Caco-2 (cell line): ENCODE data around the gene FAM229A. TPM values are rescaled to one million over a fixed set of nuclear protein-coding genes. Genes with fewer than 3 reads are reported as not detected.

Experiments used
- BruUV-seq: library from RNA; stranded (reverse); fragments of 400-500 nt; replicated peaks from 2 replicates; lab custom pipeline; 2021; lab: Mats Ljungman, UMichigan
- CTCF ChIA-PET: fragments of 300-600 bp; sonication (Branson Sonifier 250); formaldehyde crosslinking; loops from one replicate; lab custom pipeline; 2022; ENCODE audit warnings: antibody characterized with exemption; lab: Charles Lee
- POLR2A ChIA-PET: fragments of 300-600 bp; sonication (Branson Sonifier 250); formaldehyde crosslinking; loops from one replicate; lab custom pipeline; 2022; ENCODE audit warnings: antibody characterized with exemption; lab: Charles Lee
- DNase-seq, 2 experiments: peaks; one replicate each; pipeline versions ENCODE4 v3.0.0 to v3.0.0-alpha.2; 2020 to 2022
- H3K27me3 ChIP-seq: replicated peaks from 2 replicates; pipeline ENCODE4 v1.6.0; 2011; ENCODE audit warnings: low read length; ENCODE audit not compliant: control insufficient read depth, insufficient read depth
- H3K36me3 ChIP-seq: 2 replicates; pipeline ENCODE4 v1.5.1; 2011; ENCODE audit warnings: low read length; ENCODE audit not compliant: control insufficient read depth, insufficient read depth
- H3K4me1 ChIP-seq: fragments of 250-450 bp; sonication (Bioruptor Pico); 2 replicates; pipeline ENCODE4 v1.5.1; 2020; ENCODE audit warnings: mild to moderate bottlenecking
- H3K4me3 ChIP-seq: 2 replicates; pipeline ENCODE4 v1.5.1; 2011; ENCODE audit warnings: low read depth, mild to moderate bottlenecking, control low read depth, low read length
- H3K9me3 ChIP-seq: fragments of 250-450 bp; sonication (Bioruptor Pico); 2 replicates; pipeline ENCODE4 v1.5.1; 2020; ENCODE audit warnings: mild to moderate bottlenecking, moderate library complexity
- H3K27ac Mint-ChIP-seq: one replicate; pipeline ENCODE4 v1.8.0; 2022; ENCODE audit warnings: mixed read lengths; ENCODE audit not compliant: unreplicated experiment
- H3K27me3 Mint-ChIP-seq: one replicate; pipeline ENCODE4 v1.8.0; 2022; ENCODE audit warnings: mixed read lengths; ENCODE audit not compliant: insufficient read depth, unreplicated experiment
- H3K36me3 Mint-ChIP-seq: one replicate; pipeline ENCODE4 v1.8.0; 2022; ENCODE audit warnings: mild to moderate bottlenecking, mixed read lengths; ENCODE audit not compliant: insufficient read depth, unreplicated experiment
- H3K4me1 Mint-ChIP-seq: one replicate; pipeline ENCODE4 v1.8.0; 2022; ENCODE audit warnings: low read depth, mixed read lengths; ENCODE audit not compliant: unreplicated experiment
- H3K4me3 Mint-ChIP-seq: one replicate; pipeline ENCODE4 v1.8.0; 2022; ENCODE audit warnings: mild to moderate bottlenecking, moderate library complexity, mixed read lengths; ENCODE audit not compliant: unreplicated experiment
- H3K9me3 Mint-ChIP-seq: one replicate; pipeline ENCODE4 v1.8.0; 2022; ENCODE audit warnings: mixed read lengths; ENCODE audit not compliant: unreplicated experiment
- intact Hi-C: fragments of 100-400 bp; cut with micrococcal nuclease; formaldehyde crosslinking; loops from one replicate; pipeline ENCODE4 v1.10.0; 2022; ENCODE audit not compliant: unreplicated experiment
- total RNA-seq: library from RNA; stranded (reverse); gene quantifications from 2 replicates; pipeline ENCODE4 v1.2.3, GENCODE V29; 2022
- TF ChIP-seq, protein P1 (sequence below), 2 experiments: fragments of 200-600 bp in 1 of 2; IDR thresholded peaks; 1 replicate in 1 of 2; 2 replicates in 1 of 2; pipeline versions ENCODE4 v1.5.1 to v1.8.0; 2011 to 2022; ENCODE audit warnings: antibody characterized with exemption in 1 of 2, control low read depth in 1 of 2, inconsistent platforms in 1 of 2, low read depth in 1 of 2, low read length in 1 of 2, mild to moderate bottlenecking in 1 of 2, moderate library complexity in 1 of 2; ENCODE audit not compliant: insufficient read depth in 1 of 2, severe bottlenecking in 1 of 2, unreplicated experiment in 1 of 2

Gene FAM229A
- total RNA-seq, 1 experiment from 2014 or later: 2.6 TPM

DNA sequence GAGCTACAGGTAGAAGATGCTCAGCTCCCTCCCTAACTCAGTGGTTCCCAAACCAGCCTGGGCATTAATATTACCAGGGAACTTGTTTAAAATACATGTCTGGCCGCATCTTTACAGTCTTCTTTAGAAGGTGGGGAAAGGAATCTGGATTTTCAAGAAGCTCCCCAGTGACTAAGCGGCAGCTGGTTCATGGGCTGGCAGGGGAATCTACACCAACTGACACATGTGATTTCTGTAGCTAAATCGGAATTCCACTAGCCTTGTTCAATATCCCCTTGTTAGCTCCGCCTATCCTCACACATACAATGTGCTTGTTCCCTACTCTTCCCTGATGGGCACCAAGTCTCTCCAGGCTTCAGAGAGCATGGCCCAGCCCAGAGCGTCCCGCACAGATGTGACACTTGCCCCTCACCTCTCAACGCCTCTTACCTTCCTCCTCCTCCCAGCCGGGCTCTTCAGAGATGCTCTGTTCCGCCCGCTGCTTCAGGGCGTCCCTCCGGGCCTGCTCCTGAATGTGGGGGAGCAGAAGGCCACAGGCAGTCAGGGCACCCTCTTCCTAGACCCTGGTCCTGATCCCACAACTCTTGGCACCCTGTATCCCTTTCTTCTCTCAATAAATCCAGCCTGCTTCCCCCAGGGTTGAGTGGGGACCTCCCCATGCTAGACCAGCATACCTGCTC lies 15.4 kb upstream of the FAM229A start:
- H3K27me3 Mint-ChIP-seq: no peaks in the 10 kb centered on the region
- ChIA-PET POLR2A (no interaction called here), CTCF (no interaction called here)
- intact Hi-C loops: no loop called here
- TF ChIP-seq, protein P1, sequence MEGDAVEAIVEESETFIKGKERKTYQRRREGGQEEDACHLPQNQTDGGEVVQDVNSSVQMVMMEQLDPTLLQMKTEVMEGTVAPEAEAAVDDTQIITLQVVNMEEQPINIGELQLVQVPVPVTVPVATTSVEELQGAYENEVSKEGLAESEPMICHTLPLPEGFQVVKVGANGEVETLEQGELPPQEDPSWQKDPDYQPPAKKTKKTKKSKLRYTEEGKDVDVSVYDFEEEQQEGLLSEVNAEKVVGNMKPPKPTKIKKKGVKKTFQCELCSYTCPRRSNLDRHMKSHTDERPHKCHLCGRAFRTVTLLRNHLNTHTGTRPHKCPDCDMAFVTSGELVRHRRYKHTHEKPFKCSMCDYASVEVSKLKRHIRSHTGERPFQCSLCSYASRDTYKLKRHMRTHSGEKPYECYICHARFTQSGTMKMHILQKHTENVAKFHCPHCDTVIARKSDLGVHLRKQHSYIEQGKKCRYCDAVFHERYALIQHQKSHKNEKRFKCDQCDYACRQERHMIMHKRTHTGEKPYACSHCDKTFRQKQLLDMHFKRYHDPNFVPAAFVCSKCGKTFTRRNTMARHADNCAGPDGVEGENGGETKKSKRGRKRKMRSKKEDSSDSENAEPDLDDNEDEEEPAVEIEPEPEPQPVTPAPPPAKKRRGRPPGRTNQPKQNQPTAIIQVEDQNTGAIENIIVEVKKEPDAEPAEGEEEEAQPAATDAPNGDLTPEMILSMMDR (IDR thresholded peaks at IDR 0.05; ENCODE audit: insufficient read depth in 1 of 2, low read depth in 1 of 2, low read length in 1 of 2, severe bottlenecking in 1 of 2, unreplicated experiment in 1 of 2): no peak
- no peak overlapping the region for H3K27ac Mint-ChIP-seq
- no peaks in the 10 kb centered on the region for H3K4me1 ChIP-seq
- H3K4me3 ChIP-seq: no peak overlapping the region
- H3K9me3 ChIP-seq: no peaks in the 10 kb centered on the region
- H3K27me3 ChIP-seq: no peaks in the 10 kb centered on the region
- H3K4me3 Mint-ChIP-seq: no peak overlapping the region
- BruUV-seq: no TSS peak
- H3K9me3 Mint-ChIP-seq: no peaks in the 10 kb centered on the region
- no peak for DNase-seq
- H3K36me3 ChIP-seq: no peaks in the 10 kb centered on the region; the same call in 1 of the 2 replicates
- peaks cover 70% of the 10 kb centered on the region for H3K36me3 Mint-ChIP-seq
- H3K4me1 Mint-ChIP-seq: no peaks in the 10 kb centered on the region

DNA sequence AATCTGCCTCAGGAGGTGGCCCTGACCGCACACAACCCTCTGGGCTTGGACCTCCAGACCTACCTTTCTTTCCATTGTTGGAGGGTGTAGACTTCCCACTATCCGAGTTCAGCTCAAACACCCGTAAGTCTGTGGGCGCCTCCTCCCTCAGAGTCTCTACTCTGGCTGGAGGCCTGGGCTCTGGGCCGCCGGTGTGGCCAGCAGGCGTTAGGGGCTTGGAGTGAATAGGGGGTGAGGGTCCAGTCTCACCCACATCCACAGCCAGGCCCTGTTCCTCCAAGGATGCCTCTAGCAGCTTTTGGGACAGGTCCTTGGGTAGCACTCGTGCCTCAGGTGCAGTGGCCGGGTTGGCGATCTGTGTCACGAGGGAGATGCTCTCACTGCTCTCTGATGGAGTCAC lies 13.9 kb upstream of the FAM229A start:
- POLR2A ChIA-PET: no interaction called here
- Histone ChIP-seq H3K4me1 (no peaks in the 10 kb centered on the region), H3K4me3 (no peak overlapping the region), H3K36me3 (no peaks in the 10 kb centered on the region; the same call in 1 of the 2 replicates), H3K27me3 (no peaks in the 10 kb centered on the region), H3K9me3 (no peaks in the 10 kb centered on the region)
- Mint-ChIP-seq H3K4me3 (no peak overlapping the region), H3K4me1 (no peaks in the 10 kb centered on the region), H3K36me3 (peaks cover 61% of the 10 kb centered on the region), H3K27me3 (no peaks in the 10 kb centered on the region), H3K9me3 (no peaks in the 10 kb centered on the region), H3K27ac (no peak overlapping the region)
- CTCF ChIA-PET: interaction anchor here (0.5 kb wide), 1 partner anchor 131 kb away, joined by 3 read pairs; no protein-coding TSS in a partner anchor
- no TSS peak for BruUV-seq
- TF ChIP-seq, protein P1 (IDR thresholded peaks at IDR 0.05; ENCODE audit: insufficient read depth in 1 of 2, low read depth in 1 of 2, low read length in 1 of 2, severe bottlenecking in 1 of 2, unreplicated experiment in 1 of 2): no peak
- DNase-seq: no peak
- intact Hi-C loops: no loop called here

DNA sequence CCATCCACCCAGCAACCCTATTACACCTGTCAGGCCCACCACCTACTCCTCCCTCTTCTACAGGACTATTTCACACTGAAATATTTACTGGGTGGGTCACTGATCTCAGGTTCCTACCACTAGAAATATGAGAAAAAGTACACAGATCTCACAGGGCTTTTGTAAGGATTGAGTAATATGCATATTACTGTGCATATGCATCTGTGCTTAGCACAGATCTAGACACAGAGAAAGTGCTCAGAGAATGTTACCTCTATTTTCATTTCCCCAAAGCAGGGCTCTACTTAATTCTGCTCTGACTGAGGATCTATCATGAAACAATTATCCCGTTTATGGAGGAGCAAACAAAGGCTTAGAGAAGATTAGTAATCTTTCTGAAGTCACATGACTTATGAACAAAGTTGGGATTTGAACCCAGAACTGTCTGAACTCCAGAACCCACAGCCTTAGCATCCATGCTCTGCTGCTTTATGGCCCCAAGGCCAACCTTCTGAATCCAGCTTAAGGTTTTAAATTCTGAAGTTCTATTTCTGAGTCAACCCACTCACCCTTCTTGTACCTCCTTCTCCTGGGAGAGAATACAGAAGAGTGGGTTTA lies 11.8 kb upstream of the FAM229A start:
- H3K27ac Mint-ChIP-seq: no peak overlapping the region
- intact Hi-C loops: no loop called here
- Histone ChIP-seq H3K27me3 (no peaks in the 10 kb centered on the region), H3K36me3 (no peaks in the 10 kb centered on the region; the same call in 1 of the 2 replicates), H3K4me1 (no peaks in the 10 kb centered on the region), H3K9me3 (no peaks in the 10 kb centered on the region), H3K4me3 (no peak overlapping the region)
- no peaks in the 10 kb centered on the region for H3K4me1 Mint-ChIP-seq
- no peak overlapping the region for H3K4me3 Mint-ChIP-seq
- TF ChIP-seq, protein P1 (IDR thresholded peaks at IDR 0.05; ENCODE audit: insufficient read depth in 1 of 2, low read depth in 1 of 2, low read length in 1 of 2, severe bottlenecking in 1 of 2, unreplicated experiment in 1 of 2): no peak
- peaks cover 45% of the 10 kb centered on the region for H3K36me3 Mint-ChIP-seq
- no peak for DNase-seq
- no TSS peak for BruUV-seq
- CTCF ChIA-PET: no interaction called here
- H3K9me3 Mint-ChIP-seq: no peaks in the 10 kb centered on the region
- H3K27me3 Mint-ChIP-seq: no peaks in the 10 kb centered on the region
- POLR2A ChIA-PET: no interaction called here
